HG03175 (cell line): ENCODE measurements around the gene SPCS3.
"Not testable (repeated sequence)": the region's sequence is repeated elsewhere in the genome, so short reads cannot be mapped to it uniquely, and the experiment has no call there.

Source experiments
- ATAC-seq: cut with Tn5 transposase; IDR thresholded peaks from one replicate; pipeline ENCODE4 v1.9.1; 2021; ENCODE audit warnings: mild to moderate bottlenecking, moderate library complexity; ENCODE audit not compliant: unreplicated experiment

Gene SPCS3

GRCh38 chr4:176302283-176303275, 17.2 kb upstream of the SPCS3 start:
- ATAC-seq: no peak

- ATAC-seq: no peak
These were observed 15.8 kb upstream of the SPCS3 start for GRCh38 chr4:176303938-176304337.

- ATAC-seq: no peak
These were observed 12.7 kb upstream of the SPCS3 start for GRCh38 chr4:176306837-176307665.

- no peak for ATAC-seq
These were observed 12.2 kb upstream of the SPCS3 start for GRCh38 chr4:176307666-176307930.

- ATAC-seq: no peak
These were observed 11.3 kb upstream of the SPCS3 start for GRCh38 chr4:176308441-176308840.

- peak; percentile 100 for ATAC-seq
These were observed 10.7 kb upstream of the SPCS3 start for GRCh38 chr4:176309046-176309445.

- peak; percentile 30 for ATAC-seq
These were observed 10.0 kb upstream of the SPCS3 start for GRCh38 chr4:176309772-176310171.

GRCh38 chr4:176313596-176314336, 6.0 kb upstream of the SPCS3 start:
- no peak for ATAC-seq

- ATAC-seq: no peak
These were observed 539 bp upstream of the SPCS3 start for GRCh38 chr4:176319151-176319703.

GRCh38 chr4:176320340-176320975, 692 bp downstream of the SPCS3 start:
- peak; percentile 82 for ATAC-seq

GRCh38 chr4:176320976-176321361, 1.2 kb downstream of the SPCS3 start:
- ATAC-seq: no peak

- ATAC-seq: no peak
These were observed 1.8 kb downstream of the SPCS3 start for GRCh38 chr4:176321589-176321988.

- ATAC-seq: no peak
These were observed 3.9 kb downstream of the SPCS3 start for GRCh38 chr4:176323511-176324160.

GRCh38 chr4:176324876-176325275, 5.1 kb downstream of the SPCS3 start:
- not testable (repeated sequence) for ATAC-seq

GRCh38 chr4:176333076-176333475, 13.3 kb downstream of the SPCS3 start:
- no peak for ATAC-seq

- no peak for ATAC-seq
These were observed 14.3 kb downstream of the SPCS3 start for GRCh38 chr4:176334066-176334465.

GRCh38 chr4:176335421-176335820, 15.7 kb downstream of the SPCS3 start:
- ATAC-seq: no peak

GRCh38 chr4:176339936-176340761, 20.4 kb downstream of the SPCS3 start:
- ATAC-seq: no peak
